Measurements from ENCODE around the gene LAIR1.

LAIR1 gene

DNA sequence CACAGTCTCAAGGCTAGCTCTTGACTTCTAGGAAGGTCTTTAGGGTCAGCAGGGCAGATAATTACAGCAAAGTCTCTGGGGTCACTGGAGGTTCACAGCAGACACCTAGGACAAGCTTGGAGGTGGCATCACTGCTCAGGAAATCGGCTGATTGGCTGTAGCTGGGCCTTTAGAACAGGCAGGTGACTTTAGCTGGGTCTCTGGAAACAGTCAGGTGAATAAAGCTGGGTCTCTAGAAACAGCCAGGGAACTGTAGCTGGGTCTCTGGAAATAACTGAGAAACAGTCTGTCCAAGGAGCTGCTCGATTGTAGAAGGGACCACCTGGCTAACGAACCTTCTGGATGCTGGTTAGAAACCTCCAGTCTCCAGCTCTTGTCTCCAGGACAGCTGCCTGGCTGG is 10.0 kb downstream of the LAIR1 start:
- no peak for TF ChIP-seq GATA3 (IDR thresholded peaks at IDR 0.05; ENCODE audit: low read depth, low read length)
- no peak for TF ChIP-seq GATA2 (IDR thresholded peaks at IDR 0.05; ENCODE audit: low read depth, low read length)

DNA sequence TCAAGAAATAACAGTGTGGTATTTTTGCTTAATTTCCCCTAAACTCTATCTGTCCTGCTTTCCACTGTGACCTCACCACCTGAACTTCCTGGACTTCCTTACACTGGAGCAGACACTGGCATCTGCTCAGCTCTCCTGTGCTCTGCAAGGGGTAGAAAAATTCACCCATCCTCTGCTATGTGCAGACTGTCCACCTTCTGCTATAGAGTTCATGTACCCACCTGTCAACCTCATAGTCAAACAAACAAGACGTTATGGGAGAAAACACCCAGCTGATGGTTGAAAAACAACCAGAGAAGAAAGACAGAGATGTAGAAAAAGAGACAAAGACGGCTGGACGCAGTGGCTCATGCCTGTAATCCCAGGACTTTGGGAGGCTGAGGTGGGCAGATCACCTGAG is 12.2 kb downstream of the LAIR1 start:
- no peak for TF ChIP-seq GATA3 (IDR thresholded peaks at IDR 0.05; ENCODE audit: low read depth, low read length)
- no peak for TF ChIP-seq GATA2 (IDR thresholded peaks at IDR 0.05; ENCODE audit: low read depth, low read length)

DNA sequence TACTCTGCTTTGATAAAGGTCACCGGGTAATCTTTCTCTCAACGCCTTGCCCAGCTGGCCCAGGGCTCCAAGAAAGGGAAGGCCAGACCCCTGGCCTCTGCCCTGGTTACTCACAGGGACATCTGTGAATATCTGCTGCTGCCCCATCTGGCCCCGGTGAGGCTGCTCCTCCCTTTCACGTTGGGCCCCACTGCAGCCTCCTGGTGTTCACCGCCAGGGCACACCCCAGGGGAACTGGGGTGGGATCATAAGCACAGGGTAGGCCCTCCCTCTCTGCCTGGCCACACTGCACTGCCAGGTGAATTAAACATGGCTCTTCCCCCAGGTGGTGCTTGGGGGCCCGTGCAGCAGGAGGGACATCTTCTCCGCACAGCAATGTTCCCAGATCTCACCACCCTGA is 12.7 kb downstream of the LAIR1 start:
- TF ChIP-seq GATA2 (IDR thresholded peaks at IDR 0.05; ENCODE audit: low read depth, low read length) (no peak), GATA3 (IDR thresholded peaks at IDR 0.05; ENCODE audit: low read depth, low read length) (no peak)

DNA sequence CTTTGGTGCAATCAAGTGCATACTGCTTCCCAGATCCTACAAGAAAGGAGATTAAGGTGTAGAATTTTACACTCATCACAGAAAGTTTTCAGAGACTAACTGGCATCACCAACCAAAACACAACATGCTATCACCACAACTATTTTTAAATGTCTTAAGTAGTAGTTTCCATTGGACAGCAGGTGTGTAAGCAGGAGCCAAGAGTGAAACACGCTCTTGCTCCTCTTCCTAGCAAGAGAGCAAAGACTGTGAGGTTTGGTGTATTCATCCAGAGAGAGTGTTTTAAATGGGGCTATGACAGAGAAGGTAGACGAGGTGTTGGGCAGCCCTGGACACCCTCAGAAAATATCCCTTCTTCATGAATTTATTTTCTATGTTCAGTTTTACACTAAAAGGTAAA is 13.3 kb downstream of the LAIR1 start:
- TF ChIP-seq GATA3 (IDR thresholded peaks at IDR 0.05; ENCODE audit: low read depth, low read length) (no peak), GATA2 (IDR thresholded peaks at IDR 0.05; ENCODE audit: low read depth, low read length) (no peak)

DNA sequence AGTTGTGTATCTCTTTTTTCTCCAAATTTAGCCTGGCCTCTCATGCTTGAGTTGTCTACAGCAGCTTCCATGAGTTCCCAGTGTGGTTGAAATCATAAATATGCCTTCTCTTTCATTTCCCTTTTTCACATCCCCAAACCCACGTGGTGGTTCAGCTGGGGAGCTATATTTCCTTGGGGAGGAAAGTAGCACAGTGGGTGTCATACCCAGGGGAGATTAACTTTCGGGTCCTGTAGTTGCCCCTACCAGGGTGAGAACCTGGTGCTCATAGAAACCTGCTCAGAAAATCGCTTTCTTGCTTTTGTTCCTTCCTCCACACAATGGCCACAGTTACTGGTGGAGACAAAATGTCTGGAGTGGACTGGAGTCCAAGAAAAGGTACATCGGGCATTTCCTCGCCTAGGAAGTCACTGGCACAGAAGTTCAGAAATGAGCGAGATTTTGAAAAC is 18.8 kb downstream of the LAIR1 start:
- no peak for TF ChIP-seq GATA3 (IDR thresholded peaks at IDR 0.05; ENCODE audit: low read depth, low read length)
- TF ChIP-seq GATA2 (IDR thresholded peaks at IDR 0.05; ENCODE audit: low read depth, low read length), result no peak

DNA sequence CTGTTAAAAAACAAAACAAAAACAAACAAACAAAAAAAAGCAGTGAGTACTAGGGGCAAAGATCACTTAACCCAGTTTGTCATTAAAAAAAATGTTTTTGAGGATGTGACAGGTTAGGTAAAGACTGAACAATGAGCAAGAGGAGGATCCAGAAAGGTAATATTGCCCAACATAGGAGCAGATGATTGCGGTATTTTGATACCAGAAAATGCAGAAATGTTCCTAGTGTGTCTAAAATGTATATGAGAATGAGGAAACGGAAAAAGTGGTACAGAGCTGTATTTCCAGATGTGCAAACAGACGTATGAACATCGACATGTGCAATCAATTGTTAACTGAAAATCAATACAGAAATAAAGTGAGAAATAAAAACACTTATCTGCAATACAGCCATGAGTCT is 20.9 kb downstream of the LAIR1 start:
- TF ChIP-seq GATA3 (IDR thresholded peaks at IDR 0.05; ENCODE audit: low read depth, low read length), result no peak
- no peak for TF ChIP-seq GATA2 (IDR thresholded peaks at IDR 0.05; ENCODE audit: low read depth, low read length)

DNA sequence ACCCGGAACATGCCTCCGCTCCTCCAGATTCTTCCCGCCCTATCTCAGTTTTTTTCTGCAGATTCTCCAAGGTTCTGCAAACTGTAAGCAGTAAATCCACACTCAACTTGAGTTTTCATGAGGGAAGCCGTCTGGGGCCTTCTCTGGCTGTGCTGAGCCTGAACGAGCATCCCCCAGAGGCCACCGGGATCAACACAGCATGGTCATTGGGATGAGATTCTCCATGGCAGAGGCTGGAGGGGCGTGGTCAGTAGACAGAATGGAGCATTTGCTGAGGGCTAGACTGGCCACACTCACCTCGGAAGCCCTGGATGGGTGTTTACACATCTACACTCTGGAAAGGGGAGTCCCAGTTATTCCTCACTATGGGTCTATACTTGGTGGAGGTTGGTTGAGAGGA is 23.4 kb downstream of the LAIR1 start:
- TF ChIP-seq GATA2 (IDR thresholded peaks at IDR 0.05; ENCODE audit: low read depth, low read length), result no peak
- no peak for TF ChIP-seq GATA3 (IDR thresholded peaks at IDR 0.05; ENCODE audit: low read depth, low read length)

DNA sequence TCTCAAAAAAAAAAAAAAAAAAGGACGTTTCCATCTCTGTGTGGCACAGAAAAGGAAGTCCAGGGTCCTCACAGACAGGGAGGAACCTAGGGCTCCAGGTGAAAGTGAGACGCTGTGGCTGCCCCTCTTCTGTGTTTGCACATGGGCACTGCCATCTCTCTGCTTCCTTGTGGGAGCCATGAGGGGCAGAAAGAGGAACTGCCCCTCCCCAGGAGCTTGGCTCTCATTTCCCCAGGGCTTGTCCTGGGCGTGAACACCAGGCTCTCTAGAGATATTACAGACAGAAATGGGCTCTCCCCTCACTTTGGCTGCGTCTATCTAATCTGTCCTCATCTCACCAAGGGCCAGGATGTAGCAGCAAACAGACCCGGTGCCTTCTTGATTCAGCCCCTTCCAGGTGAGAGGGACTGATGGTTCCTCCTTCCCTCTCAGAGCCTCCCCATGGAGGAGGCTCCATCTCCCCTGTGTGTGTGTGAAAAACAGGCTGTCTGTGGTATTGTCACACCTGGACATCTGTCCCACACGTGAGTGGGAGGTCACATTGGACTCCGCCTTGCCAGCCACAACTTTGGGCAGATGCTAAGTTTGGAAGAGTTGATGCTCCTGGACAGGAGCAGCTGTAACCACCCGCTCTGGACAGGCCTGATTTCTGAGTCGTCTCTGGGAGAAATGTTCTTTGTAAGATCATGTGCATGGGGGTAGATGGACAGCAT is 24.9 kb downstream of the LAIR1 start:
- TF ChIP-seq GATA2 (IDR thresholded peaks at IDR 0.05; ENCODE audit: low read depth, low read length), result no peak
- TF ChIP-seq GATA3 (IDR thresholded peaks at IDR 0.05; ENCODE audit: low read depth, low read length), result no peak

DNA sequence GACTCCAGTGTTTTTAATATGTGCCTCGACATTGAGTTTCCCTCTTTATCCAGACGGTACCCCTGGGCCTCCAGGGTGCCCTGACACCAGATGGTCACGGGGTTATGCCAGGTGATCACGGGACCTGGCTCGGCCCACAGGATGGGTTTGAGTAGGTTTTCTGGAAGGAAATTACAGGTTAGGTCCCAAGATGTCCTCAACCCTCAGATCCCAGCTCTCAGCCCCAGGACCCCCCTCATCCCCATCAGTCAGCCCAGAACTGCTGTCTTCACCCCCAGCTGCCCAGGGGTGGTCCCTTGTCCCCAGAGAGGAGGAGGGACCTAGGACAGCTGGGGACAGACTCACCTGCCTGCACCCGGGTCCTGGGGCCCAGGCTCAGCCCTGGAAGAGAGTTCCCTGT is 26.2 kb downstream of the LAIR1 start:
- TF ChIP-seq GATA2 (IDR thresholded peaks at IDR 0.05; ENCODE audit: low read depth, low read length) (no peak), GATA3 (IDR thresholded peaks at IDR 0.05; ENCODE audit: low read depth, low read length) (no peak)

DNA sequence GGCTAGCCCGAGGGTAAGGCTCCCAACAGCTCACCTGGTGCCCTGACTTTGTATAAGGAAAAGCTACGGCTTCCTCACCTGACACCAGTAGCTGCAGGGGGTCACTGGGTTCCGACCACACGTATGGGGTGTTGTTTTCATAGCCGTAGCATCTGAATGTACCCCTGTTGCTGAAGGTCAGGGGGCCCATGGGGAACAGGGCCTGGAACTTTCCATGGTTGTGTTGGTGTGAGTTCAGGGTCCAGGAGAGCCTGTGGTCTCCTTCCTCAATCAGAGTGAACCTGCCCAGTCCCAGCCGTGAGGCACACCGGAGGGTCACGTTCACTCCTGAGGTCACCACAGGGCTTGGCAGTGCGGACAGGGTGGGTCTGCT is 26.9 kb downstream of the LAIR1 start:
- TF ChIP-seq GATA2 (IDR thresholded peaks at IDR 0.05; ENCODE audit: low read depth, low read length) (no peak), GATA3 (IDR thresholded peaks at IDR 0.05; ENCODE audit: low read depth, low read length) (no peak)

DNA sequence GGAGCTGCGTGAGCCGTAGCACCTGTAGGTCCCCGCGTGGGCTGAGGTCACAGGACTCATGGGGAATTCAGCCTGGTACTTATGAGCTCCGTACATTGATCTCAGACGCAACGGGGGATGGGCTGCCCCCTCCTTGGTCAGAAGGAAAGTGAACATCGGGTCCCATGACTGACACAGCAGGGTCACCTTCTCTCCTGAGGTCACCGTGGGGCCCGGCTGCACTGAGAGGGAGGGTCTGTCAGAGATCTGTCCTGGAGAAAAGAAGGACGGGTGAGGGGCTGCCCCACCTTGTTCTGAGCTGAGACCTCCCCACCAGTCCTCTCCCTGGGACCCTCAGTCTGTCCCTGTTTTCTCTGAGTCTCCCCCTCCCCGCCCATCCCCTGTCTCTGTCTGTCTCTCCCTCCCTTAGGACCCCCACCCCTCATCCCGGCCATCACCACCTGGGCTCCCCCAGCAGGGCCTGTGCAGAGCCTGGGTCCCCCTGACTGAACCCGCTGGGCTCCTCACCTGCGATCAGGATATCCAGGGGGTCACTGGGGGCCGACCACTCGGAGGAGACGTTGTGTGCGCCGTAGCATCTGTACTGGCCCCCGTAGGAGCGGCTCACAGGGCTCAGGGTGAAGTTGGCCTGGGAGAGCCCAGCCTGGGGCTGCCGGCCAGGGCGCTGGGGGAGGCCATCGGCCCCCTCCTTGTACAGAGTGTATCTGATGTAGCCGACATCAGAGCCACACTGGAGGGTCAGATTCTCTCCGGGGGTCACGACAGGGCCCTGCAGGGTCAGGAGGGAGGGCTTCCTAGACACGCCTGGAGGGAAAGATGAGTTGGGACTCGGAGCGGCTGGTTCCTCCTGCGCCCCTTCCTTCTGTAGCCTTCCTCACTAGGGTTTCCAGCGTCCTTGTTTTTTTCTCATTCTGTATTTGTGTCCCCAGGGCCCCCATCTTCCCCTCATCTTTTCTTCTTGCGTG is 27.6 kb downstream of the LAIR1 start:
- TF ChIP-seq GATA2 (IDR thresholded peaks at IDR 0.05; ENCODE audit: low read depth, low read length) (no peak), GATA3 (IDR thresholded peaks at IDR 0.05; ENCODE audit: low read depth, low read length) (no peak)

DNA sequence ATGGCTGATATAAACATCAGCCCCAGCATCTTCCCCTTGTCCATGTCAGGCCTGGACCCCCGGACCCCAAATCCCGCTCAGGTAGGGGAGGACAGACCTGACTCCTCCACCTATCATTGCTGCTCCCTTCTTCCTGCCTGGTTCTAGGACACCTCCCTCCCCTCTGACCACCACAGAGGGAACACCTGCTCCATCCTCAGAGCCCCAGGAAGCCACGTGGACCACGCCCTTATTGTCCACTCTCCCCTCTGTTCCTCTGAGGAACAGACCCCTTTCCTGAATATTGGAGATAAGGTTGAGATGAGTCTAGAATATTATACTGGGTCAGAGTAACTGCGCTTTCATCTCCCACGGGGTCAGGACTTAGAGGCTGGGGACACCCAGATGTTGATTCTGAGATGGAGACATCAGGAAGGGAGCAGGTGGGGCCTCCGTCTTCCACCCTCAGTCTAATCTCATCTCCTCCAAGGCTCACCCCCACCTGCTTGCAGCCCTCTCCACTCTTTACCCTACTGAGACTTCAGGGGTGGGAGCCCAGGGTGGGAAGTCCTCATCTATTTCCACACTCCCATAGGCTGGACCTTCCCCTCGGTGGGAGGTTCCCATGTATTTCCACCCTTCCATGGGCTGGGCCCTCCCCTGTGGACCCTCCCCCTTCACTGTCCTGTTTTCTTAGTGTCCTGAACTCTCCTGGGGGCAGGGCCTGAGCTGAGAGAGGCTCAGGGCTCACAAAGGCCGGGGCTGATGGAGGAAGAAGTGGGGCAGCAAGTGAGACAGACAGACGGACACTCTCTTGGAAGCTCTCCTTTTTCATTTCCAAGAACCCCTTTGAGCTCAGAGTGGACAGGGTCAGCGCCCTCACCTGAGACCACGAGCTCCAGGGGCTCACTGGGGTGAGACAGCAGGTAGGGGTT is 28.5 kb downstream of the LAIR1 start:
- TF ChIP-seq GATA3 (IDR thresholded peaks at IDR 0.05; ENCODE audit: low read depth, low read length) (no peak), GATA2 (IDR thresholded peaks at IDR 0.05; ENCODE audit: low read depth, low read length) (no peak)

DNA sequence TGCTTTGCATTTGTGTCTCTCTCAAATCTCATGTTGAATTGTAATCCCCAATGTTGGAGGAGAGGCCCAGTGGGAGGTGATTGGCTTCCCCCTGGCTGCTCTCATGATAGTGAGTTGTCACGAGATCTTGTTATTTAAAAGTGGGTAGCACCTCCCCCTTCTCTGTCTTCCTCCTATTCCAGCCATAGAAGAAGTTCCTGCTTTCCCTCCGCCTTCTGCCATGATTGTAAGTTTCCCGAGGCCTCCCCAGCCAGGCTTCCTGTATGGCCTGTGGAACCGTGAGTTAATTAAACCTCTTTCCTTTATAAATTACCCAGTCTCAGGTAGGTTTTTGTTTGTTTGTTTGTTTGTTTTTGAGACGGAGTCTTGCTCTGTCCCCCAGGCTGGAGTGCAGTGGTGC is 29.6 kb downstream of the LAIR1 start:
- TF ChIP-seq GATA3 (IDR thresholded peaks at IDR 0.05; ENCODE audit: low read depth, low read length) (no peak), GATA2 (IDR thresholded peaks at IDR 0.05; ENCODE audit: low read depth, low read length) (no peak)

All from SH-SY5Y (cell line).